OCI-LY7 (cell line): ENCODE results near the gene BCAS4. TPM values are rescaled to one million over a fixed set of nuclear protein-coding genes. Genes with fewer than 3 reads are reported as not detected.

Experiments used
- BruUV-seq: library from RNA; stranded (reverse); fragments of 400-500 nt; replicated peaks from 2 replicates; lab custom pipeline; 2021; lab: Mats Ljungman, UMichigan
- CTCF ChIA-PET: fragments of 300-600 bp; sonication (Branson Sonifier 250); formaldehyde crosslinking; loops from one replicate; lab custom pipeline; 2022; ENCODE audit warnings: antibody characterized with exemption; ENCODE audit not compliant: unreplicated experiment; lab: Charles Lee
- POLR2A ChIA-PET: fragments of 300-600 bp; sonication (Branson Sonifier 250); formaldehyde crosslinking; loops from one replicate; lab custom pipeline; 2022; ENCODE audit warnings: antibody characterized with exemption; lab: Charles Lee
- DNase-seq: peaks from one replicate; pipeline ENCODE4 v3.0.0-alpha.2; 2015; ENCODE audit warnings: low spot score
- H2AFZ ChIP-seq: fragments of 200-600 bp; sonication (generic), shearing (Covaris generic); 2 replicates; pipeline ENCODE4 v1.6.1; 2014; ENCODE audit warnings: mild to moderate bottlenecking, antibody characterized with exemption, low read length, moderate library complexity
- H3K27ac ChIP-seq: fragments of 200-600 bp; sonication (generic); 2 replicates; pipeline ENCODE4 v1.5.1; 2014; ENCODE audit warnings: mixed run types, low read depth, mild to moderate bottlenecking, moderate library complexity, low read length, inconsistent platforms; ENCODE audit not compliant: poor library complexity, severe bottlenecking
- H3K36me3 ChIP-seq: fragments of 200-600 bp; sonication (generic); 2 replicates; pipeline ENCODE4 v1.6.1; 2014; ENCODE audit warnings: mild to moderate bottlenecking, antibody characterized with exemption, low read length, moderate library complexity, mixed read lengths; ENCODE audit not compliant: insufficient read depth
- H3K4me1 ChIP-seq: fragments of 200-600 bp; sonication (generic); 2 replicates; pipeline ENCODE4 v1.5.1; 2014; ENCODE audit warnings: mild to moderate bottlenecking, low read length; ENCODE audit not compliant: insufficient read depth, poor library complexity, severe bottlenecking
- H3K4me2 ChIP-seq: fragments of 200-600 bp; sonication (generic); 2 replicates; pipeline ENCODE4 v1.6.1; 2014; ENCODE audit warnings: mild to moderate bottlenecking, low read length
- H3K4me3 ChIP-seq: fragments of 200-600 bp; sonication (generic); 2 replicates; pipeline ENCODE4 v1.5.1; 2014; ENCODE audit warnings: mild to moderate bottlenecking, low read depth, low read length; ENCODE audit not compliant: poor library complexity, severe bottlenecking
- H3K79me2 ChIP-seq: fragments of 200-600 bp; sonication (generic); 2 replicates; pipeline ENCODE4 v1.6.1; 2016; ENCODE audit warnings: low read depth, mild to moderate bottlenecking, low read length, moderate library complexity, mixed read lengths; ENCODE audit not compliant: insufficient read depth
- H3K9me2 ChIP-seq: fragments of 200-600 bp; sonication (generic); 2 replicates; pipeline ENCODE4 v1.6.1; 2016; ENCODE audit warnings: mild to moderate bottlenecking, low read length, mixed read lengths; ENCODE audit not compliant: insufficient read depth
- H3K9me3 ChIP-seq: fragments of 200-600 bp; sonication (generic); 2 replicates; pipeline ENCODE4 v1.6.1; 2014; ENCODE audit warnings: mild to moderate bottlenecking, mixed run types, low read length, mixed read lengths
- H4K20me1 ChIP-seq: fragments of 200-600 bp; sonication (generic); 2 replicates; pipeline ENCODE4 v1.6.1; 2014; ENCODE audit warnings: mild to moderate bottlenecking, antibody characterized with exemption, low read length, moderate library complexity, mixed read lengths; ENCODE audit not compliant: insufficient read depth
- CTCF ChIP-seq: fragments of 200-600 bp; sonication (generic); conservative IDR thresholded peaks from 2 replicates; pipeline ENCODE4 v1.5.1; 2014; ENCODE audit warnings: mild to moderate bottlenecking, antibody characterized with exemption, low read length, moderate library complexity, mixed read lengths
- EZH2phosphoT487 ChIP-seq: fragments of 200-600 bp; sonication (generic); IDR thresholded peaks from 2 replicates; pipeline ENCODE4 v1.6.1; 2018; ENCODE audit warnings: low read depth, borderline replicate concordance, mild to moderate bottlenecking, mixed run types, antibody characterized with exemption, low read length, moderate library complexity, mixed read lengths
- intact Hi-C: fragments of 100-400 bp; cut with micrococcal nuclease; formaldehyde crosslinking; loops from one replicate; pipeline ENCODE4 v1.10.0; 2022; ENCODE audit not compliant: unreplicated experiment
- total RNA-seq, 2 experiments: library from RNA; depleted of rRNA in 1 of 2; stranded (reverse); fragments of >200 nt in 1 of 2; shearing (Covaris generic) in 1 of 2; gene quantifications; 2 replicates each; pipeline ENCODE4 v1.2.3, GENCODE V29; 2014 to 2022

BCAS4 gene
- total RNA-seq, 2 experiments from 2014 or later, result 173 to 181 TPM

GRCh38 chr20:50911716-50912115, 116.9 kb downstream of the BCAS4 start:
- no peak for TF ChIP-seq EZH2phosphoT487
- no peak for TF ChIP-seq CTCF
- CTCF ChIA-PET, result interaction anchor here (1.6 kb wide), 1 partner anchor 9 kb away, joined by 3 read pairs; no protein-coding TSS in a partner anchor
- Histone ChIP-seq H3K36me3 (peaks cover 94% of the 10 kb centered on the region), H3K4me1 (peaks cover 43% of the 10 kb centered on the region), H3K9me2 (no peaks in the 10 kb centered on the region), H3K9me3 (no peaks in the 10 kb centered on the region; the same call in 1 of the 2 replicates), H4K20me1 (peaks cover 73% of the 10 kb centered on the region), H3K79me2 (peaks cover 100% of the 10 kb centered on the region), H3K4me2 (no peak overlapping the region), H3K4me3 (no peak overlapping the region), H2AFZ (no peak overlapping the region), H3K27ac (no peak overlapping the region)
- BruUV-seq, result no TSS peak
- intact Hi-C loops, result no loop called here
- POLR2A ChIA-PET, result interaction anchor here (1.1 kb wide), 1 partner anchor 18 kb away, joined by 3 read pairs; no protein-coding TSS in a partner anchor
- DNase-seq, result no peak

DNA sequence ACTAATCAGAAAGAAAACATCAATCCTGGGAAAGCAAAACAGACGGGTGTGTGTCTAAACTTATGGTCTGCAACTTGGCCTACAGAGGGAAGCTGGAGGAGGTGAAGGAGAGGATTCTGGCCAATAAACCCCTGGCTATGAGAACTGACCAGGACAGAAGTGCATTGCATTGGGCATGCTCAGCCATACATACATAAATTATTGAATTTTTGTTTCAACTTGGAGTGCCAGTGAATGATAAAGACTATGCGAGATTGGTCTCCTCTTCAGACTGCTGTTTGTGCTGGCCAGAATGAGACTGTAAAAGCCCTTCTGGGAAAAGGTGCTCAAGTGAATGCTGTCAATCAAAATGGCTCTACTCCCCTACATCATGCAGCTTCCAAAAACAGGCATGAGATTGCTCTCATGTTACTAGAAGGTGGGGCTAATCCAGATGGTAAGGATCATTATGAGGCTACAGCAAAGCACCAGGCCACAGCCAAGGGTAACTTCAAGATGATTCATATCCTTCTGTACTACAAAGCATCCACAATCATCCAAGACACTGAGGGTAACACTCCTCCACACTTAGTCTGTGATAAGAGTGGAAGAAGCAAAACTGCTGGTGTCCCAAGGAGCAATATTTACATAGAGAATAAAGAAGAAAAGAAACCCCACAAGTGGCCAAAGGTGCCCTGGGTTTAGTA, 119.0 kb downstream of the BCAS4 start:
- Histone ChIP-seq H3K27ac (no peak overlapping the region), H3K36me3 (peaks cover 99% of the 10 kb centered on the region), H3K9me3 (no peaks in the 10 kb centered on the region), H3K9me2 (no peaks in the 10 kb centered on the region), H4K20me1 (peaks cover 84% of the 10 kb centered on the region), H3K4me3 (no peak overlapping the region), H3K4me1 (peaks cover 64% of the 10 kb centered on the region), H3K4me2 (no peak overlapping the region), H3K79me2 (peaks cover 100% of the 10 kb centered on the region), H2AFZ (no peak overlapping the region)
- POLR2A ChIA-PET, result no interaction called here
- CTCF ChIA-PET, result no interaction called here
- intact Hi-C loops, result no loop called here
- BruUV-seq, result no TSS peak
- DNase-seq, result no peak
- TF ChIP-seq EZH2phosphoT487, result no peak
- no peak for TF ChIP-seq CTCF

GRCh38 chr20:50915424-50915823, 120.6 kb downstream of the BCAS4 start:
- DNase-seq, result no peak
- peaks cover 83% of the 10 kb centered on the region for H4K20me1 ChIP-seq
- no peak overlapping the region for H3K27ac ChIP-seq
- intact Hi-C loops, result no loop called here
- H3K36me3 ChIP-seq, result peaks cover 95% of the 10 kb centered on the region
- no peaks in the 10 kb centered on the region for H3K9me2 ChIP-seq
- no peak for TF ChIP-seq CTCF
- no peak for TF ChIP-seq EZH2phosphoT487
- CTCF ChIA-PET, result interaction anchor here (0.6 kb wide), 1 partner anchor 52 kb away, joined by 3 read pairs; no protein-coding TSS in a partner anchor
- no peaks in the 10 kb centered on the region for H3K9me3 ChIP-seq
- no peak overlapping the region for H3K4me3 ChIP-seq
- peaks cover 78% of the 10 kb centered on the region for H3K4me1 ChIP-seq
- peaks cover 99% of the 10 kb centered on the region for H3K79me2 ChIP-seq
- POLR2A ChIA-PET, result interaction anchor here (0.7 to 1.4 kb wide), 6 partner anchors 10 to 125 kb away, joined by 3 to 6 read pairs (median 4); no protein-coding TSS in a partner anchor
- no TSS peak for BruUV-seq
- peak overlapping the region; percentile 32 for H3K4me2 ChIP-seq
- no peak overlapping the region for H2AFZ ChIP-seq
